HT1080 (cell line): ENCODE data around the gene MARCHF3. TPM values are rescaled to one million over a fixed set of nuclear protein-coding genes. Genes with fewer than 3 reads are reported as not detected.

Source experiments
- DNase-seq: peaks from one replicate; pipeline ENCODE4 v3.0.0-alpha.2; 2015; ENCODE audit warnings: low read depth
- total RNA-seq: library from RNA; depleted of rRNA; stranded (reverse); fragments of >200 nt; shearing (Covaris generic); gene quantifications from 2 replicates; pipeline ENCODE4 v1.2.3, GENCODE V29; 2014

Gene MARCHF3
- total RNA-seq, 1 experiment from 2014 or later: 9.9 TPM

DNA sequence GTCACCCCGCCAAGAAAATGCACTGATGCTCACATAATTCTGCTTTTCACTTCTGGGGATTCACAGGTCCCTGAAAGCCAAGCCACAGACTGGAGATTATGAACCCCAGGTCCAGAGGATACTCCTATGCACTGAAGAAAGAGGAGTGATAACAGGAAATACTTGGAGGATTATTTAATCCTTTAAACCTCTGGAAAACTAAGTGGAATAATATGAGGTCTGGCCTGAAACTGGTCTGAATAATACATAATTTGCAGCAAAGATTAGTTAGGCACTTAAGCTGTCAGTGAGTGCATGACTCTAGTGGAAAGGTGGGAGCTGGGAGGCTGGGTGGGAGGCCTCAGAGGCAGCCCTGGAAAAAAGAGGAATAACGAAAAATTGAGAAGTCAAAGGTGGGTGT is 45.7 kb downstream of the MARCHF3 start:
- DNase-seq: no peak

DNA sequence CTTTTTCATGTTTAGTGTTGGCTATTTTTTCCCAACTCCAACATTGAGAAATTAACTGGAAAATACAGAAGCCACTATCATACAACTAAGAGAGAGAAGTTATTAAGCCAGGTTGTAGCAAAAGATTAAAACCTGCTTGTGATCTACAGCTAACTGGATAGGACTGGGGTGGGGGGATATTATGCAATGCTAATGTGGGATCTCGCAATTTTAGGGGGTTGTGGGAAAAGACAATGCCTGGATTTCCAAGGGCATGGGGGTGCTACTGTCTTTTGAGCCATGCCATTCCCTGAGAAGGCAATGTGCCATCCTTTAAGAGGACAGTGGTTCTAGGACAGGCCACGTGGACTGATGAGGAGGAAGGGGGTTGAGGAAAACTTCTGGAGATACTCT is 46.5 kb downstream of the MARCHF3 start:
- DNase-seq: no peak

DNA sequence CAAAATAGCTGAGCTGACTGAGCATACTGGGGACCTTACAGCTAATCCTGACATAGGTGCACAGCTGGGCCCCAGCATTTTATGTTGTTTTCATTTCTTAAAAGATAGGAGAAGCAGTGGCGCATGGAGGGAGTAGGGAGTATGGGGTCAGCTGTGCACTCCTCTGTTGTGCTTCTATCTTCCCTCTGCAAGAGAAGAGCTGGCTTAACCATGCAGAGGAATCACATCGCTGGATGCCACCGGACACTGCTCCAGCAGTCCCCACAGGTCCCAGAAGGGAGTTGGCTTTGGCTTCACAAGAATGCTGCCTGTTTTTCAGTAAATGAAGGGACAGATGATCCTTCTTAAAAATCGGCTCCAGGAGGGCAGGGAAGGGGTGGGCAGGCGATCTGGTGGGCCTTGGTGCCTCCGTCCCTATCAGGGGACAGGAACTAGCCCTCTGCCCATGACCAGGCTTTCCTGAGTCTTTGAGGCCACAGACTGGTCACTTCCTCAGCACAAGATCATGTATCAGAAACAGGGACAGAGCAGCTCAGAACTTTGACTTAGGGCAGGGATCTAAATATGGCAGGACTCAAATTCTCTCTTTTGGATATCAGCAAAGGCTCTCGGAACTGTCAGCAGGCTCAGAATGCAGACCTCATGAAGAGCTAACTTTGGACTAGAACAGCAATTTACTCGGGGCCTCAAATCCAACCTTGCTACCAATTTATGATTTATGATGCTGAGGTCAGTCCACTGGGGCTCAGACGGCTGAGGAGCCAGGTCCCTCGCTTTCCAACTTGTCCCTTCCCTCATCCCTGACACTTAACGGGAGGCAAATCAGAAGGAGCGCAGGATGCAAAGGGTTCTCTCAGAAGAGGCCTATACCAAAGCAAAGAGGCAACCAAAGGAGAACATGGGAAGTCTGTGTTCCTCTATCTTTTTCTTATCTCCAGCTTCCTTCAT is 47.2 kb downstream of the MARCHF3 start:
- DNase-seq: no peak

DNA sequence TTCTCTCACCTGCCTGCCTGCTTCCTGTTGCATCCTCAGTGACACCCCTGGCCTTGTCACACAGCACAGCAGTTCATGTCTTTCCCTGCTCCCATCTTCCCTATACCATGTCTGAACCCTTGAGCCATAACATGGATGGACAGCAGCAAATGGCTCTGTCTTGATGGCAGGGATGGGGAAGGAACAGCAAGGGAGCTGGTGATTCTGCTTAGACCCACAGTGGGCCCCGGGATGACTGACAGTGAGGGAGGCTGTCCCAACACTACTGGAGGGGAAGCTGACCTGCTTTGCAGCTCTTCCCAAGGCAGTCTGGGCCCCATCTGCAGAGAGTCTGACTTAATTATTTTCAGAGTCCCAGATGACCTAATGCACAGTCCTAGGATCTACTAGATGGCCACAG is 48.2 kb downstream of the MARCHF3 start:
- no peak for DNase-seq

DNA sequence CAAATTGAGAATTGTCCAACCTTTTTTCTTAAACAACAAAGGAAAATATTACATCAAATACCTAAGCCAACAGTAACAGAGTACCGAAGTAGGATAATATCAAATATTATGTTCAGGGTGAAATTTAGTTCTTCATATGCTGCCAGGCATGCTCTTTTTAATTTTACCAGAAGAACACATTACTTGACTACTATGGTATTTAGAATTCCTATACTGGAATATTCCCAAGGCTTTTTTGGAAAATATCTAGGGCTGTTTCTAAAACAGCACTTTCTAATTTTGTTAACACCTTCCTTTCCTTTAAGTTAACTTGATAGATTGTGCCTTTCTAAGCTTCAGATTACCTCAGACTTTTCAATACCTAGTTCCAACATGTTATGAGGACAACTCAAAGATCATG is 48.7 kb downstream of the MARCHF3 start:
- DNase-seq: no peak

DNA sequence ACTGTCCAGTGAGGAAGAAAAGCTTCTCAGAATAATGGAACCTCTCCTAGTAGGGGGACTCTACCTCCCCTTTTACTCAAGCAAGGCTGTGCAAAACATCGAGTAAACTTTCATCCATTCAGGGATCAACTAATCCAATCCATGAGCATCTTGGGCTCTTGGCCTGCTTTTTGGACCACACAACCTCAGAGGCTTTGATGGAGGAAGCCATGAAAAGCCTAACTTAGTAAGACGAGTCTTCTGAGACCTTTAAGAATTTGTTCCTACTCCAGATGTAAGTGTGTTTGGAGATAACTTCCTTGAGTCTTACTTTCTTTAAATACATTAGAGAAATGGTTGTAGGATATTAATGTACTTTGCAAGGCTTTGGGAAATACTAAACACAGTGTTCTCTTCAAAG is 49.1 kb downstream of the MARCHF3 start:
- no peak for DNase-seq

DNA sequence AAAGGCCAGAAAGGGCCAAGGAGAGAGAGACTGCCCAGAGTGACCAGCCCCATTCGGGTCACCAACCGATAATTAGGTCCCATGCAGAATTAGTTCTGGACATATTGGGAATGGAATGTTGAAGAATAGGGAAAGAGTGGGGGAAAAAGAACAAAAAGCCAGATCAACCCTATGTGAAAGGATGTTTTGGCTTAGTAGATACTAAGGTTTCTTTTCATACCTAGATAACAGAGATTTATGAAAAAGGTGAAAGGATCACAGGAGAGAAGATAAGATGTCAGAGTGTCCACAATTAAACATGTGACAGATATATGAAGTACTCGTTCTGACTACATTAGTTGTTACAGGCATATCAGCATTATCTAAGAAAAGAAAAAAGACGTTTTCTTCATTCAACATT is 52.1 kb downstream of the MARCHF3 start:
- no peak for DNase-seq

DNA sequence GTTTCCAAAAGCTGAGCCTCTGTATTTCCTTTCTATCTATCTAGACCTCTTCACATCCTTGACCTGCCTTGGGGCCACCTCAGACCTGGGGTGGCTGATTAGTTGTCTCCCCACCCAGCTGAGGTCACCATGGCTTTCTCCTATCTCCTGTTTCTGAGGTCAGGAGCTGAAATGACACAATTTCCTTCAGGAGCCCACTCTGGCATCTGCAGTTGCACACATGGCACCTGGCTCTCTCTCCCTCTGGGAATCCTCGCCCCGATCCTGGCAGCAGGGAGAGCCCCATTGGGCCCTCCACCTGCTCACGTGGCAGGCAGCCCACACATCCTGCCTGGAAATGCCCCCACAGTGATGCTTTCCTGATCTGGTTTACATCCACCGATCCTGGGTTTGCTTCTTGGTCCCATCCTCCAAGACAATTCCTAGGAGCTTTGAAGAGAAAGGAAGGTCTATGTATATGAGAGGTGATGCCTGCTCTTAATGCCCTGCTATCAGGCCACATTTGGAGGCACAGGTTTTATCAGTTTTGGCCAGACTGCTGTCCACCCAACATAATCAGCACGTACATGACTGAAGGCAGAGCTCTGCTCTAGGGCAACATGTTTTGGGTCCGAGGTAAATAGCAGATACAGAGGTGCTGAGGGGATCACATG is 53.7 kb downstream of the MARCHF3 start:
- no peak for DNase-seq

DNA sequence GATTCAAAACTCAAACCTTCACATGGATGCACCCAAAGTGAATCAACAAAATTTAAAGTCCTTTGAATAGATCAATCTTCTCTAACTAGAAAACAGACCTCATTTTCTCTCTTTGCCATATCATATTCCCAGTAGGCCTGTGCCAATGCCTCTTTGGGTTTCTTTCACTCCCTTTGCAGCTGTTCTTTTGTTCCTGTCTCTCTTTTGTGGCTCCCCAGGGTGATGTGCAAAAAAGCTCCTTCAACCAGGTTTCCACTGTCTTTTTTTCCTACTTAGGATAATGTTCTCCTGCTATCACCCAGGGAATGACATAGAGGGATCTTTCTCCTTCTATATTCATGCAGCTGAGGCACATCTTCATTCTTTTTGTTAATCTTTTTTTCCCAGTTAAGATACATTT is 54.6 kb downstream of the MARCHF3 start:
- DNase-seq: no peak

DNA sequence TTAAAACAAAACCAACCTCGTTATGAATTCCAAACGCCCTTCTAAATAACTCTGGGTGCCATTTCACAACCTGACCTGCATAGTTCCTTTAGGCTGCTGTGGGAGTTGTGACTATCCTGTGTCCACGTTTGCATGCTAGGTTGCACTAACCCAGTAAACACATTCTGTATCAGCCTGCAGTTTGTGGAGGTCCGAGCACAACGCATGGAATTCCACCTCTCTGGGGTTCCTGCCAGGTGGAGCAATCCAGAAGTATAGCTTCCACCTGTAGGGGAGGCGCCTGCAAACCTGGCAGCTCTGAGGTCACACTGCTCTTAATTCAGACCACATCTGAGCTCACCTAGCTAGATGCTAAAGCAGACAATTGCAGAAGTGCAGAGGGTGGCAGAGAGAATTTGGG is 57.2 kb downstream of the MARCHF3 start:
- no peak for DNase-seq

DNA sequence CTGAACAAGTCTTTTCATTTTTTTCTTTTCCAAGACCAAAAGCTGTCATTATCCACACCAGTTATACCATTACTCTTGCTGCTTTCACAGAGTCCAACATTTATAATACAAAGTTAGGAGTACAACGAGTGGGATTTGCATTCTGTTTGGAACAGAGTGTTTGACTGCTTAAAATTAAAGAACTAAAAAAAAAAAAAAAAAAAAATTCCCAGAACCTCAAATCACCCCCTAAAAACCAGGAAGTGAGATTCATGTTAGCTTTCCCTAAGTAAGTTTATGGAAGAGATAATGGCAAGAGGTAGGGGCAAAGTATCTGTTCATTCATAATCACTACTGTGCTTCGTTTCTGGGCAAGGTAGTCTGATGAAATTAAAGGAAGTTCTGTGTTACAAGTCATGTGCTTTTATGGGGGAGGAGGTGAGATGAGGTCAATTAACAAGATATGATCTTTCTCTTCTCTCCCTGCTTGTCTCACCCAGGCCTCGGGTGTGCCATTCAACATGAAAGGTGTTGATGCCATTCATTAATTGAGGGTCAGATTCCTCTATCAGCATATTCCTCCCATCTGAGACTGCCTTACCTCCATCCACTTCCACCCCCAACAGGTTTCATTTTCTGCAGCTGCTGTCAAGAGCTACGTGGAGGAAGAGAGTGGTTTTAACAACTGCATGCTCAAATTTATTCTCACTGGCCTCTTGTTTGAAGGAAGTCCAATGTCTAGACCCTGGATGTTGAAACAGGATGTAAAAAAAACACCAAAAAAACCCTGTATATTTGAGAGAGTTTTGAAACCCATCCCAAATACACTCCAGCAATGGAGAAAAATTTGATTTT is 58.1 kb downstream of the MARCHF3 start:
- DNase-seq: no peak

DNA sequence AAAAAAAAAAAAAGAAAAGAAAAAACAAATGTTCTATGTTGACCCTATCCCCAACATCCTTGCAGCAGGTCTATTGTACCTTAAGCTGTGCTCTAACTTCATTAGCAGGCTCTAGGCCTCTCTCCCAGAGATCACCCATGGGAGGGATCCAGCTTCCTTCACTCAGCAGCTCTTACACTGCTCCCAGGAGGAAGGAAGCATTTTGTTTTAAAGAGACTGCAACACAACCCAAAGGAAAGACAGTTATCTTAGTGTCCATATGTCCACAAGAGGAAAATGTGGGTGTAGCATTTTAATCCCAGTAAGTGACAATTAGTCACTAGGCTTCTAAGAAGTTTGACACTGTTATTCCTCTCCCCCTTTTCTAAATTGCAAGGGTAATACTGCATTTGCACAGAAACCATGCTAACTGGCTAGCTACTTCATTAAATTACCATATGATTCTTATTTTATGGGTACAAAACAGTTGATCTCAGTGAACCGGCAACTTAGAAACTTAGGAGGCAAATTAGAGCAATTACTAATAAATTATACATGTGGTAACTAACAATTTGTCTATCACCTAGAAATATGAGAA is 58.8 kb downstream of the MARCHF3 start:
- DNase-seq: no peak

DNA sequence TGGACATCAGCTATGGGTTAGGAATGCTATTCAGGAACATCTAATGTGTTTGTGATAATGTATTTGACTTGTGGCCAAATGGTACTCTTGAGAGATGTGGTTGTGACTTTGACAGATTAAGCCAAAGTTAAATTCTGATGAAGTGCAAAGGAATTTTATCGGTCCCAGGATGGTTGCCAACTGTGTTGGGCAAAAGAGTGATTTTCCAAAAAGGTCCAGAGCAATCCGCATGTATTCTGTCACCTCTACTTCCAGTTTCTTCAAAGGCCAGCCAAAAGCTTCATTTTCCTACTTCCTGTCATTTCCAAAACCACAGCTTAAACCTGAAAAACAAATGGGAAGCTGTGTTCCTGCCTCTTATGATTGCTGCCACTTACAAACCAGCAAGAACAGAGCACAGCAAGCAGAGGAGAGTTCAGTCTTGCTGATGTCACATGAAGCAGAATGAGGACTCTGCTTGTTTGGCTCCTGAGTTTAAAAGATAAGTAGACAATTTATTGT is 59.8 kb downstream of the MARCHF3 start:
- peak; percentile 58 for DNase-seq

DNA sequence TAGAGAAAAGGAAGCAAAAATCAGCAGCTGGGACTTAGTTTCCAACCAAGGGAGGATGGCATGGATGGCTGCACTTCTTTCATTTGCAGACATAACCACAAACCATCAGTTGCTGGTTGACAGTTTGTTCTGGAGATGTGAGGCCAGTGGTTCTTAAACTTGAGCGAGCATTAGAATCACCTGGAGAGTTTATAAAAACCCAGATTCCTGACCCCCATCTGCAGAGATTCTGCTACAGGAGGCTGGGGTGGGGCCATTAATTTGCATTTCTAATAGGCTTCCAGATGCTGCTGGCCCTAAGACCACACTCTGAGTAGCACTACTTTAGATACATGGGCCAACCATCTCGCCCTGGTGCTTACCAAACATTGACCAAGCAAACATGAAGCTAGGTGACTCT is 60.8 kb downstream of the MARCHF3 start:
- no peak for DNase-seq

DNA sequence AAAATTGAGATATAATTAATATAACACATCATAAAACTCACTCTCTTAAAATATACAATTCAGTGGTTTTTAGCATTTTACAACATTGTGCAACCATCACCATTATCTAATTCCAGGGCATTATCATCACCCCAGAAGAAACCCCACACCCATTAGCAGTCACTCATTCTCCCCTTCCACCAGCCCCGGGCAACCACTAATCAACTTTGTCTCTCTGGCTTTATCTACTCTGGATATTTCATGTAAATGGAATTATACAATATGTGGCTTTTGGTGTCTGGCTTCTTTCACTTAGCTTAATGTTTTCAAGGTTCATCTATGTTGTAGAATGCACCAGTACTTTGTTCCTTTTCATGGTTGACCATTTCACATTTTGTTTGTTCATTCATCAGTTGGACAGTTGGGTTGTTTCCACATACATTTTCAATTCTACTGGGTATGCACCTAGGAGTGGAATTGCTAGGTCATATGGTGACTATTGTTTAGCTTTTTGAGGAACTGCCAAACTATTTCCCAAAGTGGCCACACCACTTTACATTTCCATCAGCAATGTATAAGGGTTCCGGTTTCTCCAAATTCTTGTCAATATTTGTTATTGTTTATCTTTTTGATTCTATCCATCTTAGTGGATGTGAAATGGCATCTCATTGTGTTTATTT is 62.4 kb downstream of the MARCHF3 start:
- no peak for DNase-seq

DNA sequence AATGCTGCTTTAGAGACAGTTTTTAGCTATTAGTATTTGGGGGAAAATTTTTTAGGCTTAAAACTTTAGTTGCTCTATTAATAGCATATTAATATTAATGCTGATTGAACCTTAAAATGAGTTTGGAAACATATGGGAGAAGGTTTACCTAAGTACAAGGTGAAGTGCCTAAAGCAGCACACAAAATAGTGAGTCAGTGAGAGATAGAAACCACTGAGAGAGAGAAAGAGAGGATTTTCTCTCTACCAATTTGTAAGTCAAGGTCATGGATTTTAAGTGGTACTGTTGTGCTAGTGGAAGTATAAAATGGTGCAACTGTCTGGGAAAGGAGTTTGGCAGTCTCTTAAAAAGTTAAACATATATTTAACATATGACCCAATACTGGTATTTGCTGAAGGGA is 64.9 kb downstream of the MARCHF3 start:
- no peak for DNase-seq

DNA sequence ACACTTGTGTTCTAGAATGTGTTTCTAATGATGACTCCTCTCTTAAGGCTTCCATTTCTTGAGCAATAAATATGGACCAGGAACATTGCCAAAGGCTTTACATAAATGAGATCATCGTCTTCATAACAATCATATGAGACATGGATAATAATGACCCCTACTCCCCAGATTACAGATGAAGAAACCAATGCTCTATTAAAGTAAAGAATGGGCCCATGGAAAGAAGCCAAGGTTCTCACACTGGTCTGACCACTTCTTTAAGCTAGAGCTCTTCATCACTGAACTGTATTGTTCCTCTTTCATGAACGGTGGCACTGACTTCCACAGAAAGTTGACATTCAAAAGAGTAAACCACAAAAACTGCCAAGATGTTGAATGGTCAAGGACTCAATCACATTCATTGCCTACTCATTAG is 65.3 kb downstream of the MARCHF3 start:
- peak; percentile 85 for DNase-seq

DNA sequence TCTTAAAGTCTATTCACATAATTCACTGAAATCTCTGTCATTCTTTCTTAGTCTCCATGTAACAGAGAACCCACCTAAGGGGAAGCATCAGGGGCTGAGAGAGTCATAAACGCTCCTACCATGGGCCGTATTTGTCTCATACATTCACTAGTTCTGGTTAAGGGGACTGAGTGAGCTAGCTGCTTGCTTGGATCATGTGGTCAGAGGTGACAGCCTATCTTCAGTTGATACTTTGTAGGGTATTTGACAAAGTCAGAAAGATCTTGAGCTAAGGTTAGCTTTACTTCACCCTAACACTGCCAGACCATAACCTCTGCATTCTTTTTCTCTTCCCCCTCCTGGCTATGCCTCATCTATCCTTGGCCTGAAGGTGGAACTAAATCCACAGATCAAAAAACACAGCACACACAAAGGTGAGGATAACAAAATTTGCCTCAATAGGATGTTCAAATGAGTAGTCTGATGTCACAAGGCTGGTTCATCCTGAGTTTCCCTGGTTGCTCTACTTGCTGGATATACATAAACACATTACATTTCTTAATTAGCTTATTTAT is 66.5 kb downstream of the MARCHF3 start:
- no peak for DNase-seq

DNA sequence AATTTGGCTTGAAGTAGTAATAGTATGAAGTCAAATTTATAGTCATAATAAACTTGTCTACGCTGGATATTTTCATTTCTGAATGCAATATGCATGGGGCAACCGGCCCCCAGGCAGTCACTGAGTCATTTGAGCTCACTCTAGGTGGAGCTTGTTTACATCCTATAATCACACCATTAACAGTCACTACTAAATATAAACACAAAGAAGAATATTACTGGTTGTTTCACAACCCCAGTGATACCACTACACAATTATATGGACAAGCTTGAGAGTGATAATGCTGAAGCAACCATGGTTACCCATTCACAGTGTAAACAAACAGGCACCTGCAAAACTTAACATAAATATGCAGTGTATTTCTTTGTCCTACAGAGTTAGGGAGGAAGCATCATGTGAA is 68.7 kb downstream of the MARCHF3 start:
- no peak for DNase-seq

DNA sequence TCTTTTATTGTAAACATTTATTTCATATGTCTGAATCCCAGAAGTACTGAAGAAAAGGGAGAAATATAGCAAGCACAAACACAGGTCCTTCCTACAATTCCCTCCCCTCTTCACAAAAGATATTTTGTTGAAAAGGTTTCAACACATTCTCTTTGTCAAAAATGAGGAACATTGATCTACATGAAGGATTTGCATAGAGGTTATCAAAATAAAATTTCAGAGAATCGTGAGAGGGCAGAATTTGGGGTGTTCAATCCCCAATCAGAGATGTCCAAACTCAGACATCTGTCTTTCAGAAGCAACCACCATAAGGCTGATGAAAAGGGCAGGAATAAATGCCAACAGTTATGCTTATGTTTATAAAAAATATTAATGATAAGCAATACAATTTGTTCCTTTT is 69.2 kb downstream of the MARCHF3 start:
- no peak for DNase-seq

DNA sequence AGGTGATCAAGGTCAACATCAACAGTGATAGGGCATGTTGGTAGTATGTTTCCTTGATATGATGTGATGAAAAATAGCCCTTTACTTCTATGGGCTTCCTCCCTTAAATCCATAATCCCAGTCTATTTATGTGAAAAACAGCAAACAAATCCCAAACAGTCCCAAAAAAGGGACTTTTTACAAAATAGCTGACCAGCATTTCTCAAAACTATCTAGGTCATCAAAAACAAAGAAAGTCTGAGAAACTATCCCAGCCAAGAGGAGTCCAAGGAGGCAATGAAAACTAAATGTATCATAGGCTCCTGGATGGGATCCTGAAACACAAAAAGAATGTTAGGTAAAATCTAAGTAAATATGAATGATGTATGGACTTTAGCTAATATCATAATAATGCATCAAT is 71.2 kb downstream of the MARCHF3 start:
- DNase-seq: no peak
